ENCODE measurements around the gene ZSWIM5.
A peak's percentile ranks its signal among the peaks of the same experiment; 100 is the strongest.
"Not testable (repeated sequence)": the region's sequence is repeated elsewhere in the genome, so short reads cannot be mapped to it uniquely, and the experiment has no call there.

ZSWIM5 gene

GRCh38 chr1:45205910-45206721, at the start of gene ZSWIM5:
Gene ZSWIM5 (minus strand): TSS chr1:45206605. CDS start chr1:45206350, 255 bp downstream.
- DNase-seq = peak; percentile 72 to 77

- DNase-seq = no peak
These were observed 48.1 kb upstream of the ZSWIM5 start for GRCh38 chr1:45254490-45254889.

- no peak for DNase-seq
These were observed 44.1 kb upstream of the ZSWIM5 start for GRCh38 chr1:45250544-45250943.

GRCh38 chr1:45248004-45248403, 41.6 kb upstream of the ZSWIM5 start:
- DNase-seq = not testable (repeated sequence)

GRCh38 chr1:45246760-45247159, 40.4 kb upstream of the ZSWIM5 start:
- DNase-seq = peak in 1 of 2 experiments; percentile 30

GRCh38 chr1:45246359-45246758, 40.0 kb upstream of the ZSWIM5 start:
- DNase-seq = peak; percentile 21 to 29

- no peak for DNase-seq
These were observed 38.3 kb upstream of the ZSWIM5 start for GRCh38 chr1:45244660-45245059.

GRCh38 chr1:45243476-45244343, 37.3 kb upstream of the ZSWIM5 start:
- DNase-seq = no peak

GRCh38 chr1:45238846-45239245, 32.4 kb upstream of the ZSWIM5 start:
- DNase-seq = no peak

GRCh38 chr1:45236136-45236535, 29.7 kb upstream of the ZSWIM5 start:
- DNase-seq = no peak

- no peak for DNase-seq
These were observed 24.1 kb upstream of the ZSWIM5 start for GRCh38 chr1:45230537-45230936.

GRCh38 chr1:45225598-45225997, 19.2 kb upstream of the ZSWIM5 start:
- DNase-seq = no peak

- not testable (repeated sequence) for DNase-seq
These were observed 17.3 kb upstream of the ZSWIM5 start for GRCh38 chr1:45223710-45224109.

- DNase-seq = no peak
These were observed 15.3 kb upstream of the ZSWIM5 start for GRCh38 chr1:45221716-45222115.

- DNase-seq = no peak
These were observed 10.5 kb upstream of the ZSWIM5 start for GRCh38 chr1:45216861-45217260.

- no peak for DNase-seq
These were observed 9.8 kb upstream of the ZSWIM5 start for GRCh38 chr1:45216200-45216541.

- no peak for DNase-seq
These were observed 9.2 kb upstream of the ZSWIM5 start for GRCh38 chr1:45215485-45216199.

GRCh38 chr1:45213892-45214291, 7.5 kb upstream of the ZSWIM5 start:
- DNase-seq = no peak

- no peak for DNase-seq
These were observed 4.7 kb upstream of the ZSWIM5 start for GRCh38 chr1:45211076-45211475.

GRCh38 chr1:45206808-45207623, 611 bp upstream of the ZSWIM5 start:
- DNase-seq = no peak

- peak; percentile 36 to 49 for DNase-seq
These were observed 1.1 kb downstream of the ZSWIM5 start for GRCh38 chr1:45205011-45205909.

All from activated T-cell treated with anti-CD3 and anti-CD28 coated beads, Interleukin-2, amount 50 U/mL, for 48 hours (primary cell).